Endothelial cell of umbilical vein (primary cell): ENCODE measurements around the gene HPS6.

Experiments used
- CTCF ChIP-seq, 2 donors: IDR thresholded peaks; 1 replicate in 1 of 2; 2 replicates in 1 of 2; pipeline ENCODE4 v1.5.1; 2011; ENCODE audit warnings: low read length in 2 of 2, mild to moderate bottlenecking in 2 of 2, moderate library complexity in 2 of 2, control low read depth in 1 of 2, inconsistent platforms in 1 of 2, low read depth in 1 of 2; ENCODE audit not compliant: insufficient read depth in 1 of 2; ENCODE audit errors: extremely low read depth in 1 of 2
- EZH2 ChIP-seq: IDR thresholded peaks from 2 replicates; pipeline ENCODE4 v1.6.1; 2012; ENCODE audit warnings: borderline replicate concordance, low read depth, mild to moderate bottlenecking, moderate library complexity, low read length, inconsistent platforms; ENCODE audit not compliant: severe bottlenecking
- GATA2 ChIP-seq: IDR thresholded peaks from 2 replicates; pipeline ENCODE4 v1.7.0; 2011; ENCODE audit warnings: low read depth, mild to moderate bottlenecking, moderate library complexity, mixed read lengths, low read length; ENCODE audit not compliant: insufficient read length, insufficient read depth
- JUN ChIP-seq: IDR thresholded peaks from 2 replicates; pipeline ENCODE4 v1.6.1; 2011; ENCODE audit warnings: borderline replicate concordance, low read depth; ENCODE audit not compliant: insufficient read length, insufficient read depth
- MAX ChIP-seq: IDR thresholded peaks from 2 replicates; pipeline ENCODE4 v1.6.1; 2011; ENCODE audit not compliant: insufficient read depth, insufficient read length
- MYC ChIP-seq: IDR thresholded peaks from one replicate; pipeline ENCODE4 v1.6.1; 2011; ENCODE audit warnings: mild to moderate bottlenecking, low read depth, low read length
- POLR2A ChIP-seq: IDR thresholded peaks from 2 replicates; pipeline ENCODE4 v1.6.1; 2012; ENCODE audit warnings: low read depth, mild to moderate bottlenecking, control low read depth, low read length
- POLR2AphosphoS5 ChIP-seq: IDR thresholded peaks from 2 replicates; pipeline ENCODE4 v1.6.1; 2012; ENCODE audit warnings: low read depth, mild to moderate bottlenecking, control low read depth, low read length, moderate library complexity; ENCODE audit not compliant: insufficient read depth

GRCh38 chr10:102038410-102038809 is 26.7 kb upstream of the HPS6 start:
- TF ChIP-seq MAX (no peak), CTCF (IDR thresholded peaks at IDR 0.05; ENCODE audit: extremely low read depth in 1 of 2, insufficient read depth in 1 of 2, low read depth in 1 of 2, low read length in 2 of 2) (no peak), POLR2A (no peak), MYC (no peak), POLR2AphosphoS5 (no peak), EZH2 (no peak), JUN (no peak), GATA2 (no peak)
